ENCODE results near the gene CENPX. TPM values are rescaled to one million over a fixed set of nuclear protein-coding genes. Genes with fewer than 3 reads are reported as not detected.

CENPX gene
- total and polyA plus RNA-seq, 2 of the 13 experiments (the other 11 are each of a cell fraction or from before 2014, with no cell fraction given) = 92.7 to 170 TPM

GRCh38 chr17:82050761-82051641 lies 28.3 kb upstream of the CENPX start (continued):
- TF ChIP-seq RERE (CRISPR knock-in tag; IDR thresholded peaks at IDR 0.05; ENCODE audit: low read depth) (no peak), ZNF547 (CRISPR knock-in tag; IDR thresholded peaks at IDR 0.05) (peak; percentile 51; the same call in 1 of the 2 replicates), HOMEZ (CRISPR knock-in tag; IDR thresholded peaks at IDR 0.05; ENCODE audit: low read depth) (no peak), MIER2 (CRISPR knock-in tag; IDR thresholded peaks at IDR 0.05) (no peak), PATZ1 (CRISPR knock-in tag; IDR thresholded peaks at IDR 0.05) (peak; percentile 22), FOXK1 (CRISPR knock-in tag; IDR thresholded peaks at IDR 0.05; ENCODE audit: borderline replicate concordance, low read depth) (0 out of 2 replicates have a peak, but pooled peaks have one; percentile 37), HBP1 (CRISPR knock-in tag; IDR thresholded peaks at IDR 0.05; ENCODE audit: low read depth) (no peak), ZNF431 (CRISPR knock-in tag; IDR thresholded peaks at IDR 0.05; ENCODE audit: borderline replicate concordance, low read depth) (no peak), YEATS4 (CRISPR knock-in tag; IDR thresholded peaks at IDR 0.05; ENCODE audit: borderline replicate concordance) (no peak; the same call in 1 of the 2 replicates), ZNF260 (CRISPR knock-in tag; IDR thresholded peaks at IDR 0.05; ENCODE audit: borderline replicate concordance, low read depth) (no peak)
- TF ChIP-seq, protein P1, sequence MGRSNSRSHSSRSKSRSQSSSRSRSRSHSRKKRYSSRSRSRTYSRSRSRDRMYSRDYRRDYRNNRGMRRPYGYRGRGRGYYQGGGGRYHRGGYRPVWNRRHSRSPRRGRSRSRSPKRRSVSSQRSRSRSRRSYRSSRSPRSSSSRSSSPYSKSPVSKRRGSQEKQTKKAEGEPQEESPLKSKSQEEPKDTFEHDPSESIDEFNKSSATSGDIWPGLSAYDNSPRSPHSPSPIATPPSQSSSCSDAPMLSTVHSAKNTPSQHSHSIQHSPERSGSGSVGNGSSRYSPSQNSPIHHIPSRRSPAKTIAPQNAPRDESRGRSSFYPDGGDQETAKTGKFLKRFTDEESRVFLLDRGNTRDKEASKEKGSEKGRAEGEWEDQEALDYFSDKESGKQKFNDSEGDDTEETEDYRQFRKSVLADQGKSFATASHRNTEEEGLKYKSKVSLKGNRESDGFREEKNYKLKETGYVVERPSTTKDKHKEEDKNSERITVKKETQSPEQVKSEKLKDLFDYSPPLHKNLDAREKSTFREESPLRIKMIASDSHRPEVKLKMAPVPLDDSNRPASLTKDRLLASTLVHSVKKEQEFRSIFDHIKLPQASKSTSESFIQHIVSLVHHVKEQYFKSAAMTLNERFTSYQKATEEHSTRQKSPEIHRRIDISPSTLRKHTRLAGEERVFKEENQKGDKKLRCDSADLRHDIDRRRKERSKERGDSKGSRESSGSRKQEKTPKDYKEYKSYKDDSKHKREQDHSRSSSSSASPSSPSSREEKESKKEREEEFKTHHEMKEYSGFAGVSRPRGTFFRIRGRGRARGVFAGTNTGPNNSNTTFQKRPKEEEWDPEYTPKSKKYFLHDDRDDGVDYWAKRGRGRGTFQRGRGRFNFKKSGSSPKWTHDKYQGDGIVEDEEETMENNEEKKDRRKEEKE (IDR thresholded peaks at IDR 0.05) = no peak

Data from HepG2 (cell line).